Stimulated activated CD8-positive, alpha-beta memory T cell treated with anti-CD3 and anti-CD28 coated beads, Interleukin-15, amount 100 ng/mL, for 4 hours (primary cell): ENCODE measurements around the gene ADORA1.

ENCODE experiments used
- DNase-seq, 2 donors: peaks; one replicate each; pipeline ENCODE4 v3.0.0-alpha.2; 2020; ENCODE audit warnings: low read depth in 2 of 2

Gene ADORA1

GRCh38 chr1:203127666-203128430, at the start of gene ADORA1:
TSS of gene ADORA1 (plus strand) at chr1:203127726. CDS start at chr1:203128842, 1,116 bp downstream.
- DNase-seq: no peak

GRCh38 chr1:203077956-203078355, 49.6 kb upstream of the ADORA1 start:
- DNase-seq: no peak

- DNase-seq: no peak
Observed at GRCh38 chr1:203078478-203078877, 49.0 kb upstream of the ADORA1 start.

- no peak for DNase-seq
Observed at GRCh38 chr1:203080456-203080855, 47.1 kb upstream of the ADORA1 start.

GRCh38 chr1:203081465-203082230, 45.9 kb upstream of the ADORA1 start:
- DNase-seq: no peak

GRCh38 chr1:203082231-203082505, 45.4 kb upstream of the ADORA1 start:
- no peak for DNase-seq

GRCh38 chr1:203082571-203083462, 44.7 kb upstream of the ADORA1 start:
- no peak for DNase-seq

- no peak for DNase-seq
Observed at GRCh38 chr1:203083463-203083921, 44.0 kb upstream of the ADORA1 start.

GRCh38 chr1:203084588-203085527, 42.7 kb upstream of the ADORA1 start:
- DNase-seq: no peak

GRCh38 chr1:203085528-203086406, 41.8 kb upstream of the ADORA1 start, which contains the start of gene MYOG:
TSS of gene MYOG (minus strand) at chr1:203086012. CDS start at chr1:203085961, 51 bp downstream.
- no peak for DNase-seq

GRCh38 chr1:203086992-203087763, 40.3 kb upstream of the ADORA1 start:
- DNase-seq: no peak

- DNase-seq: no peak
Observed at GRCh38 chr1:203088441-203088840, 39.1 kb upstream of the ADORA1 start.

- DNase-seq: no peak
Observed at GRCh38 chr1:203089001-203089650, 38.4 kb upstream of the ADORA1 start.

- no peak for DNase-seq
Observed at GRCh38 chr1:203089651-203090045, 37.9 kb upstream of the ADORA1 start.

GRCh38 chr1:203090421-203091198, 36.9 kb upstream of the ADORA1 start:
- DNase-seq: no peak

- no peak for DNase-seq
Observed at GRCh38 chr1:203091199-203091477, 36.4 kb upstream of the ADORA1 start.

GRCh38 chr1:203091761-203092330, 35.7 kb upstream of the ADORA1 start:
- no peak for DNase-seq
